Loucy (cell line): ENCODE results near the gene SHB.

Experiments used
- H2AFZ ChIP-seq: fragments of 200-600 bp; sonication (generic); 2 replicates; pipeline ENCODE4 v1.6.0; 2016; ENCODE audit warnings: antibody characterized with exemption, mild to moderate bottlenecking, low read length, moderate library complexity
- H3F3A ChIP-seq: fragments of 200-600 bp; 2 replicates; pipeline ENCODE4 v1.6.0; 2016; ENCODE audit warnings: antibody characterized with exemption, low read depth, mild to moderate bottlenecking
- H3K27me3 ChIP-seq: fragments of 200-600 bp; sonication (generic); 2 replicates; pipeline ENCODE4 v1.6.1; 2014; ENCODE audit warnings: low read length, mild to moderate bottlenecking; ENCODE audit not compliant: insufficient read depth, poor library complexity, severe bottlenecking
- H3K36me3 ChIP-seq: fragments of 200-600 bp; sonication (generic); 2 replicates; pipeline ENCODE4 v1.6.1; 2016; ENCODE audit warnings: low read length; ENCODE audit not compliant: insufficient read depth
- H3K4me1 ChIP-seq: fragments of 200-600 bp; sonication (generic); 2 replicates; pipeline ENCODE4 v1.5.1; 2014; ENCODE audit warnings: low read length, mild to moderate bottlenecking; ENCODE audit not compliant: insufficient read depth, poor library complexity, severe bottlenecking
- H3K4me2 ChIP-seq: fragments of 200-600 bp; sonication (generic); 2 replicates; pipeline ENCODE4 v1.6.0; 2014; ENCODE audit warnings: antibody characterized with exemption, low read length, low read depth, mild to moderate bottlenecking; ENCODE audit not compliant: poor library complexity, severe bottlenecking
- H3K4me3 ChIP-seq: fragments of 200-600 bp; sonication (generic); 2 replicates; pipeline ENCODE4 v1.5.1; 2014; ENCODE audit warnings: low read length, mild to moderate bottlenecking, mixed read lengths; ENCODE audit not compliant: poor library complexity, severe bottlenecking
- H3K79me2 ChIP-seq: fragments of 200-600 bp; sonication (generic); 2 replicates; pipeline ENCODE4 v1.6.1; 2014; ENCODE audit warnings: low read length; ENCODE audit not compliant: insufficient read depth
- H3K9ac ChIP-seq: fragments of 200-600 bp; sonication (generic); 2 replicates; pipeline ENCODE4 v1.6.0; 2014; ENCODE audit warnings: mild to moderate bottlenecking, low read depth, low read length, moderate library complexity; ENCODE audit not compliant: poor library complexity, severe bottlenecking
- H3K9me2 ChIP-seq: fragments of 200-600 bp; sonication (generic); replicated peaks from 2 replicates; pipeline ENCODE4 v1.6.1; 2016; ENCODE audit warnings: low read depth, low read length, mixed read lengths
- H3K9me3 ChIP-seq: fragments of 200-600 bp; sonication (generic); 2 replicates; pipeline ENCODE4 v1.6.1; 2014; ENCODE audit warnings: mild to moderate bottlenecking, antibody characterized with exemption, low read length, low read depth; ENCODE audit not compliant: insufficient read depth
- H4K20me1 ChIP-seq: fragments of 200-600 bp; sonication (generic); 2 replicates; pipeline ENCODE4 v1.6.0; 2014; ENCODE audit warnings: antibody characterized with exemption, low read length, mild to moderate bottlenecking; ENCODE audit not compliant: insufficient read depth, poor library complexity, severe bottlenecking
- CTCF ChIP-seq: fragments of 200-600 bp; sonication (generic); conservative IDR thresholded peaks from 2 replicates; pipeline ENCODE4 v1.5.1; 2014; ENCODE audit warnings: mild to moderate bottlenecking, antibody characterized with exemption, low read length
- EZH2phosphoT487 ChIP-seq: fragments of 200-600 bp; IDR thresholded peaks from 2 replicates; pipeline ENCODE4 v1.6.1; 2018; ENCODE audit warnings: antibody characterized with exemption, mild to moderate bottlenecking, moderate library complexity, borderline replicate concordance

Gene SHB

GRCh38 chr9:38022995-38023394 is 46.0 kb downstream of the SHB start:
- Histone ChIP-seq H3K9ac (no peak overlapping the region), H3K4me2 (no peak overlapping the region), H3K79me2 (no peaks in the 10 kb centered on the region), H3K4me3 (no peak overlapping the region), H3K4me1 (no peaks in the 10 kb centered on the region), H4K20me1 (no peaks in the 10 kb centered on the region), H3K9me3 (no peaks in the 10 kb centered on the region), H3K27me3 (no peaks in the 10 kb centered on the region), H3F3A (no peaks in the 10 kb centered on the region), H3K36me3 (no peaks in the 10 kb centered on the region), H3K9me2 (no peaks in the 10 kb centered on the region), H2AFZ (no peak overlapping the region)
- TF ChIP-seq CTCF (no peak), EZH2phosphoT487 (no peak)

DNA sequence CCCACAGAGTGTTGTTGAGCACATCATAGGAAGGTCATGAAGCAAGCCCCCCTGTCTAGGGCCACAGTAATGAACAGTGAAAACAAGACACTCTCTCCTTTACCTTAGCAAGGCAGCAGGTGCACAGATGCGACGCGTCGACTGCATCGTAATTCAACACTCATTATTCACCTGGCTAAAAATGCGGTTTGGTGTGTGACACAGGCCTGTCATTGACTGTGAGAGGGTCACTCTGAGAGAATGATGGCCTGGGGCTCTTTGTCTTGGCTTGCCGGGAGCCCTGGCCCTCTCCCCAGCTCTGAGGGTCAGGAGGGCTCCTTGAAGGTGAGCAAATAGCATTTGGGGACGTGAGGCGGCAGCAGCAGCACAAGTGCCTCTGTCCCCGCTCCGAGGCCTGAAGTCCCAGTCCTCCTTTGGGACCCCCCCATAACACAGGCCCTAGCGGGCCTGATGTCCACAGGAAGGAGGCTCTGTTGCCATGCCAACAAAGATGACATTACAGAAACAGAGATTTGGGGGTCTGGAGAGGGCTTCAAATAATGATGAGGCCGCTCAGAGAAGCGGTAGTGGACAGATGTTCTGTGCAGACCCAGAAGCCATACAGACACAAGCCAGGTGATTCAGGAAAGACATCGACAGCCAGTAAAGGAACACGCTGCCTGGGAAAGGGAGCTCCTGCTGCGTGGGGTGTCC is 46.7 kb downstream of the SHB start:
- no peaks in the 10 kb centered on the region for H3K4me1 ChIP-seq
- no peaks in the 10 kb centered on the region for H3K79me2 ChIP-seq
- H3K4me3 ChIP-seq: no peak overlapping the region
- H3K9me2 ChIP-seq: no peaks in the 10 kb centered on the region
- no peaks in the 10 kb centered on the region for H3F3A ChIP-seq
- H3K4me2 ChIP-seq: no peak overlapping the region
- H4K20me1 ChIP-seq: no peaks in the 10 kb centered on the region
- H3K27me3 ChIP-seq: no peaks in the 10 kb centered on the region
- H3K36me3 ChIP-seq: no peaks in the 10 kb centered on the region
- H3K9ac ChIP-seq: no peak overlapping the region
- H3K9me3 ChIP-seq: no peaks in the 10 kb centered on the region
- TF ChIP-seq EZH2phosphoT487: no peak
- TF ChIP-seq CTCF: no peak
- no peak overlapping the region for H2AFZ ChIP-seq

DNA sequence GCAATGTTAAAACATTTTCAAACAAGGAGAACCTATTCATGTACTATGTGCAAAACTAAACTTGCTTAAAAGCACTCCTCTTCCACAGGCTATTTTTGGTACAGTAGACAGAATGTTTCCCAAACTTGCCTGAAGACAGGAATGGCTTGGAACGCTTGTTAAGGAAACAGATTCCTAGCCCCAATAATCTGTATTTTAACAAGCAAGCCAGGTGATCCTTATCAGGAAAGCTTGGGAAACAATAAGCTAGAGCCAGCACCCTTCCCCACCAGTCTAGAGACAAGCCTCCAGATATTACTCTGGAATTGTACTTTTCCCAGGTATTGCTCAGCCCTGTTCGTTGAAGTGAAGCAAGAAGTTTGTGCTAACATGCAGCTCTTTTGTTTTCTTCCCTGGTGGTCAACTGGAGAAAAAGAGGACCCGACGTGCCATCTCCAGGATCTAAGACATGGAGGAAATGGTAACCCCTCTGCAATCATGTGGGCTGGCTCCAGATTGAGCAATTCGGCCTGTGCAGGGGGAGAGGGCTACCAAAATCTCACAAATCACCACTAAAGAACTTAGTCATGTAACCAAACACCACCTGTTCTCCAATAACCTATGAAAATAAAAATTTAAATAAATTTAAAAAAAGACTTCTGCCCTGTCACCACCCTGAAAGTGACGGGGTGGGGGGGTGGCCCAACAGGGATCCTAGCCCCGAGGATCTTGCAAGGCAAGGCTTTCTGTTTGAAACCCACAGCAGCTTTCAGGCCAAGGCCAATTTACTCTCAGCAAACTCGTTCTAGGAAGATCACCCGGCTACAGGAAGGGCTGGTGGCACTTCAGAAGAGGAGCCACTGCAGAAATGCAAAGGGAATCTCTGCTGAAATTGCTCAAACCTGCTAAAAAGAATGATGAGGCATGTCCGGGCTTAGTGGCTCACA is 48.6 kb downstream of the SHB start:
- H3K4me1 ChIP-seq: no peaks in the 10 kb centered on the region
- no peaks in the 10 kb centered on the region for H3K79me2 ChIP-seq
- no peak overlapping the region for H2AFZ ChIP-seq
- H3F3A ChIP-seq: no peaks in the 10 kb centered on the region
- no peaks in the 10 kb centered on the region for H3K27me3 ChIP-seq
- no peaks in the 10 kb centered on the region for H3K9me3 ChIP-seq
- H4K20me1 ChIP-seq: no peaks in the 10 kb centered on the region
- no peak overlapping the region for H3K9ac ChIP-seq
- no peak for TF ChIP-seq EZH2phosphoT487
- no peak for TF ChIP-seq CTCF
- H3K4me3 ChIP-seq: no peak overlapping the region
- no peaks in the 10 kb centered on the region for H3K9me2 ChIP-seq
- no peak overlapping the region for H3K4me2 ChIP-seq
- no peaks in the 10 kb centered on the region for H3K36me3 ChIP-seq
